ENCODE measurements around the gene PALM3.

The PALM3 gene

GRCh38 chr19:14015524-14016035 is 46.3 kb downstream of the PALM3 start:
- H3K4me3 ChIP-seq (ENCODE audit: low read depth, low read length) = no peak overlapping the region
- TF ChIP-seq CTCF (IDR thresholded peaks at IDR 0.05; ENCODE audit: borderline replicate concordance, insufficient read depth, low read depth, low read length) = no peak

- H3K4me3 ChIP-seq (ENCODE audit: low read depth, low read length) = no peak overlapping the region
- no peak for TF ChIP-seq CTCF (IDR thresholded peaks at IDR 0.05; ENCODE audit: borderline replicate concordance, insufficient read depth, low read depth, low read length)
Observed at GRCh38 chr19:14012378-14012915, 49.4 kb downstream of the PALM3 start.

GRCh38 chr19:14006766-14007562 is 54.9 kb downstream of the PALM3 start:
- TF ChIP-seq CTCF (IDR thresholded peaks at IDR 0.05; ENCODE audit: borderline replicate concordance, insufficient read depth, low read depth, low read length) = no peak

GRCh38 chr19:14006085-14006765 is 55.7 kb downstream of the PALM3 start, which contains the start of gene RFX1:
Gene RFX1, minus strand, starts transcription at chr19:14006320. Its CDS starts 12,477 bp downstream, at chr19:13993843.
- peak within 1 kb of the TSS; percentile 76 for H3K4me3 ChIP-seq (ENCODE audit: low read depth, low read length)
- TF ChIP-seq CTCF (IDR thresholded peaks at IDR 0.05; ENCODE audit: borderline replicate concordance, insufficient read depth, low read depth, low read length) = no peak

More at GRCh38 chr19:14006766-14007562, 54.9 kb downstream of the PALM3 start:
- peak overlapping the region; percentile 76 for H3K4me3 ChIP-seq (ENCODE audit: low read depth, low read length)

- H3K4me3 ChIP-seq (ENCODE audit: low read depth, low read length) = peak overlapping the region; percentile 59
- TF ChIP-seq CTCF (IDR thresholded peaks at IDR 0.05; ENCODE audit: borderline replicate concordance, insufficient read depth, low read depth, low read length) = no peak
Observed at GRCh38 chr19:14005349-14006084, 56.4 kb downstream of the PALM3 start.

- no peak for TF ChIP-seq CTCF (IDR thresholded peaks at IDR 0.05; ENCODE audit: borderline replicate concordance, insufficient read depth, low read depth, low read length)
- H3K4me3 ChIP-seq (ENCODE audit: low read depth, low read length) = peak overlapping the region; percentile 49
Observed at GRCh38 chr19:14004619-14005348, 57.1 kb downstream of the PALM3 start.

Data from GM12875 (cell line).